Thoracic aorta (tissue), 2 donors: ENCODE measurements around the gene IFT81. TPM values are rescaled to one million over a fixed set of nuclear protein-coding genes. Genes with fewer than 3 reads are reported as not detected.

Experiments
- ATAC-seq: fragments of 150-250 bp; one replicate; pipeline ENCODE4 v1.8.0; 2017; ENCODE audit warnings: low read depth; ENCODE audit not compliant: insufficient number of reproducible peaks, low FRiP score
- DNase-seq: peaks from one replicate; pipeline ENCODE4 v3.0.0-alpha.2; 2020; ENCODE audit warnings: low spot score
- H3K27ac ChIP-seq, 2 donors: fragments of 200-600 bp; sonication (generic); 1 replicate in 1 of 2; 2 replicates in 1 of 2; pipeline ENCODE4 v1.5.1; 2016; ENCODE audit warnings: mild to moderate bottlenecking in 2 of 2, moderate library complexity in 2 of 2
- H3K27me3 ChIP-seq: fragments of 200-600 bp; sonication (generic); replicated peaks from 2 replicates; pipeline ENCODE4 v1.6.0; 2016; ENCODE audit warnings: mild to moderate bottlenecking; ENCODE audit not compliant: insufficient read depth
- H3K36me3 ChIP-seq: fragments of 200-600 bp; sonication (generic); one replicate; pipeline ENCODE4 v1.5.1; 2016
- H3K4me1 ChIP-seq, 2 donors: fragments of 200-600 bp; sonication (generic); 1 replicate in 1 of 2; 2 replicates in 1 of 2; pipeline versions ENCODE4 v1.5.1 to v1.6.0; 2016; ENCODE audit warnings: low read depth in 2 of 2, mild to moderate bottlenecking in 1 of 2; ENCODE audit not compliant: control insufficient read depth in 1 of 2
- H3K4me3 ChIP-seq: fragments of 200-600 bp; sonication (generic); 2 replicates; pipeline ENCODE4 v1.5.1; 2016; ENCODE audit warnings: mild to moderate bottlenecking
- H3K9me3 ChIP-seq: fragments of 200-600 bp; sonication (generic); 2 replicates; pipeline ENCODE4 v1.5.1; 2016
- total RNA-seq, 2 donors: library from RNA; depleted of rRNA; stranded (reverse); fragments of >200 nt; gene quantifications; one replicate each; pipeline versions ENCODE4 v1.1.0 to v1.2.3, GENCODE V29; 2016
- TF ChIP-seq, protein P1 (sequence below): fragments of 200-600 bp; sonication (generic); IDR thresholded peaks from one replicate; pipeline ENCODE4 v1.5.1; 2019; ENCODE audit warnings: antibody characterized with exemption

Gene IFT81
- total RNA-seq, 2 donors from 2014 or later: 9.3 to 17.4 TPM

GRCh38 chr12:110244829-110245228 is 120.7 kb downstream of the IFT81 start:
- TF ChIP-seq, protein P1, sequence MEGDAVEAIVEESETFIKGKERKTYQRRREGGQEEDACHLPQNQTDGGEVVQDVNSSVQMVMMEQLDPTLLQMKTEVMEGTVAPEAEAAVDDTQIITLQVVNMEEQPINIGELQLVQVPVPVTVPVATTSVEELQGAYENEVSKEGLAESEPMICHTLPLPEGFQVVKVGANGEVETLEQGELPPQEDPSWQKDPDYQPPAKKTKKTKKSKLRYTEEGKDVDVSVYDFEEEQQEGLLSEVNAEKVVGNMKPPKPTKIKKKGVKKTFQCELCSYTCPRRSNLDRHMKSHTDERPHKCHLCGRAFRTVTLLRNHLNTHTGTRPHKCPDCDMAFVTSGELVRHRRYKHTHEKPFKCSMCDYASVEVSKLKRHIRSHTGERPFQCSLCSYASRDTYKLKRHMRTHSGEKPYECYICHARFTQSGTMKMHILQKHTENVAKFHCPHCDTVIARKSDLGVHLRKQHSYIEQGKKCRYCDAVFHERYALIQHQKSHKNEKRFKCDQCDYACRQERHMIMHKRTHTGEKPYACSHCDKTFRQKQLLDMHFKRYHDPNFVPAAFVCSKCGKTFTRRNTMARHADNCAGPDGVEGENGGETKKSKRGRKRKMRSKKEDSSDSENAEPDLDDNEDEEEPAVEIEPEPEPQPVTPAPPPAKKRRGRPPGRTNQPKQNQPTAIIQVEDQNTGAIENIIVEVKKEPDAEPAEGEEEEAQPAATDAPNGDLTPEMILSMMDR: no peak
- peaks cover 16 to 40% of the 10 kb centered on the region in 2 donors for H3K4me1 ChIP-seq
- ATAC-seq: no peak
- DNase-seq: no peak
- H3K9me3 ChIP-seq: no peaks in the 10 kb centered on the region
- H3K27me3 ChIP-seq: no peaks in the 10 kb centered on the region
- no peak overlapping the region for H3K4me3 ChIP-seq
- H3K36me3 ChIP-seq: no peaks in the 10 kb centered on the region
- no peak overlapping the region for H3K27ac ChIP-seq

- ATAC-seq: no peak
- TF ChIP-seq, protein P1: no peak
- Histone ChIP-seq H3K4me3 (no peak overlapping the region), H3K36me3 (no peaks in the 10 kb centered on the region), H3K4me1 (peaks cover 17 to 45% of the 10 kb centered on the region in 2 donors), H3K27me3 (no peaks in the 10 kb centered on the region), H3K9me3 (no peaks in the 10 kb centered on the region), H3K27ac (no peak overlapping the region)
- DNase-seq: no peak
These were observed 121.2 kb downstream of the IFT81 start for GRCh38 chr12:110245369-110245772.

- no peaks in the 10 kb centered on the region for H3K9me3 ChIP-seq
- H3K4me1 ChIP-seq: peaks cover 17 to 57% of the 10 kb centered on the region in 2 donors
- ATAC-seq: no peak
- TF ChIP-seq, protein P1: no peak
- DNase-seq: no peak
- H3K27ac ChIP-seq: peak overlapping the region; percentile 75 to 79
- no peak overlapping the region for H3K4me3 ChIP-seq
- H3K36me3 ChIP-seq: no peaks in the 10 kb centered on the region
- no peaks in the 10 kb centered on the region for H3K27me3 ChIP-seq
These were observed 122.6 kb downstream of the IFT81 start for GRCh38 chr12:110246636-110247339.

DNA sequence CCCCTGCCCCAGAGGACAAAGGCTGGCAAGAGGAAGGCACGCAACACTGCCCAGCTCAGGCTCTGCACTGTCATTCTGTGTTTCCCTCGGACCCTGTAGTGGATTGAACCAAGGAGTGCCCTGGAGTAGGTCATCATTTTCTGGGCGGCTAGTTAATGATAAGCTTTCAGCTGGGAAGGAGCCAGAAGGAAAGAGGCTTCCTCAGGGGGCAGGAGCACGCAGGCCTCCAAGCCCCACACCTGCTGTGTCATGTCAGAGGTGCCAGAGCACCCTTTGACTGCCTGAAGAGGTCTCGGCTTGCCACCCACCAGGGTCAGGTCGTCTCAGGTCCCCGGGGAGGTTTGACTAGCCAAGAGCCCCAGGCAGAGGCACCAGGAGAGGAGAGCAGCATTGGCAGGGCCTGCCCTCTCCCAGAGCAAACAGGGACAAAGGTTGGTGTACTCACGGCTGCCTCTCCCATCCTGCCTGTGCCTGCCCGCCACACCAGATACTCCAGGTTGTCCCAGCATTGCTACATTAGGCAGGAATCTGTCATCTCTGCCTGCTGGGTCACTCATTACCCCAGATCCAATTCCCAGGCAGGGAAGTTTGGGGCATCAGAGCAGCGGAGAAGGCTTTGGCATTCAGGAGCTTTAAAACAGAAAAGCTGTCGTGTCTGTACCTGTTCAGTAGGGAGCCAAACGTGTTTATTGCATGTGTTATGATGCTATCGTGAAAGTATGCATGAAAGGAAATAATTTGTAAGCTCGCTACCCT is 123.4 kb downstream of the IFT81 start:
- Histone ChIP-seq H3K4me3 (no peak overlapping the region), H3K9me3 (no peaks in the 10 kb centered on the region), H3K27ac (peak overlapping the region; percentile 75 to 79), H3K27me3 (no peaks in the 10 kb centered on the region), H3K4me1 (peaks cover 17 to 59% of the 10 kb centered on the region in 2 donors), H3K36me3 (no peaks in the 10 kb centered on the region)
- TF ChIP-seq, protein P1: no peak
- no peak for ATAC-seq
- no peak for DNase-seq

DNA sequence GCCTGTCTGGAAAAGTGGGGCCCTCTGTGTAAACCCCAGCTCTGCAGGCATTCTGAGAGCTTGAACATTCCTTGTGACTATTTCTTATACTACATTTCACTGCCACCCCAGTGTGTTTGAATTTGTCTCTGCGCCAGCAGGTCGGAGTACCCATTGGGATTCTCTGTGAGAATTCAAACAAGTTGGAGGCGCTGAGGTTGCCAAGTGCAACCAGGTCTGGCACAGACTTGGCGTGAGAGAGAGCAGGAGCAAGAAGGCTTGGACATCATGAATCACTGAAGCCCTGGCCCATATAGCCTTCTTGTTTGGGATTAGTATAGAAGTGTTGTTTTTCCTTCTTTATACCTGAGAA is 123.9 kb downstream of the IFT81 start:
- TF ChIP-seq, protein P1: no peak
- no peaks in the 10 kb centered on the region for H3K9me3 ChIP-seq
- no peaks in the 10 kb centered on the region for H3K36me3 ChIP-seq
- H3K27me3 ChIP-seq: no peaks in the 10 kb centered on the region
- H3K4me3 ChIP-seq: no peak overlapping the region
- H3K4me1 ChIP-seq: peaks cover 21 to 65% of the 10 kb centered on the region in 2 donors
- peak overlapping the region; percentile 75 to 79 for H3K27ac ChIP-seq
- no peak for ATAC-seq
- DNase-seq: no peak
